Endothelial cell of hepatic sinusoid (primary cell): ENCODE results near the gene FAM24A.
"Not testable (repeated sequence)": the region's sequence is repeated elsewhere in the genome, so short reads cannot be mapped to it uniquely, and the experiment has no call there.

Source experiments
- in situ Hi-C: cut with HindIII; loops from 2 replicates; pipeline ENCODE4 v1.10.0; 2017; ENCODE audit warnings: low sequenced_read_pairs

FAM24A gene, protein sequence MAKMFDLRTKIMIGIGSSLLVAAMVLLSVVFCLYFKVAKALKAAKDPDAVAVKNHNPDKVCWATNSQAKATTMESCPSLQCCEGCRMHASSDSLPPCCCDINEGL

DNA sequence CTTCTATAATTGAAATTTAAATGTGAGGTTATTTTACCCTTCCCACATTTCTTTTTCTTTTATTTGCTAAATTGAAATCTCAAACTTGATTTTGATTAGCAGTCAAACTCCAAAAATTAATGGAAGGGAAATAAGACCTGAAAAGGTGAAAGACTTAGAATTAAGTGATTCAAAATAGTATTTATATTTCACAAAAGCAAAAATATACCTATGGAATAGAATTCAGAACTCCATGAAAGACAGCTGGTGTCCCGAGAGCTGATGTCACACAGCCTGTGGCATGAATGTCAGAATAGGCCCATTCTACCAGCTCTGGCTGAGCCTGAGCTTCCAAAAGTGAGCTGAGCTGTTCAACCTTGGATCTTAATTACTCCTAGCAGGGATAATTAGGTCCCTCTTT is at the start of gene FAM24A:
Gene FAM24A, plus strand, starts transcription at position 301 of the 400 bp plus-strand sequence. CDS start 1,025 bp downstream, outside the sequence.
- in situ Hi-C loops, result no loop called here

DNA sequence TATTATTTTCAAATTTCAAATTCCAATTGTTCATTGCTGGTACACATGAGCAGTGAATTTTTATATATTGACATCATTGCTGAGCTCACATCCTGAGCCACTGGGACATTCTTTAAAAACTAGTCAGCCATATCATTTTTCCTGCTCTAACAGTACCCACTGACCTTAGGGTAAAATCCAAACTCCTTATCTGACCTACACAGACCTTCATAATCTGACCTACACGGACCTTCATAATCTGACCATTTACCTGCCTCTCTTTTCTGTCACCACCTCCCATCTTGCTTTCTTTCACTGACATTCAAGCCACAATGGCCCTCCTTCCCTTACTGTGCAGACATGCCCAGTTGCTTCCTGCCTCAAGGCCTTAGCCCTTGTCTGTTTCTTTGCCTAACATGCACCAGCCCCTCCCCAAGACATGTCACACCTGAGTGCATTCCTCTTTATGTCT is 48.7 kb upstream of the FAM24A start:
- in situ Hi-C loops, result no loop called here

DNA sequence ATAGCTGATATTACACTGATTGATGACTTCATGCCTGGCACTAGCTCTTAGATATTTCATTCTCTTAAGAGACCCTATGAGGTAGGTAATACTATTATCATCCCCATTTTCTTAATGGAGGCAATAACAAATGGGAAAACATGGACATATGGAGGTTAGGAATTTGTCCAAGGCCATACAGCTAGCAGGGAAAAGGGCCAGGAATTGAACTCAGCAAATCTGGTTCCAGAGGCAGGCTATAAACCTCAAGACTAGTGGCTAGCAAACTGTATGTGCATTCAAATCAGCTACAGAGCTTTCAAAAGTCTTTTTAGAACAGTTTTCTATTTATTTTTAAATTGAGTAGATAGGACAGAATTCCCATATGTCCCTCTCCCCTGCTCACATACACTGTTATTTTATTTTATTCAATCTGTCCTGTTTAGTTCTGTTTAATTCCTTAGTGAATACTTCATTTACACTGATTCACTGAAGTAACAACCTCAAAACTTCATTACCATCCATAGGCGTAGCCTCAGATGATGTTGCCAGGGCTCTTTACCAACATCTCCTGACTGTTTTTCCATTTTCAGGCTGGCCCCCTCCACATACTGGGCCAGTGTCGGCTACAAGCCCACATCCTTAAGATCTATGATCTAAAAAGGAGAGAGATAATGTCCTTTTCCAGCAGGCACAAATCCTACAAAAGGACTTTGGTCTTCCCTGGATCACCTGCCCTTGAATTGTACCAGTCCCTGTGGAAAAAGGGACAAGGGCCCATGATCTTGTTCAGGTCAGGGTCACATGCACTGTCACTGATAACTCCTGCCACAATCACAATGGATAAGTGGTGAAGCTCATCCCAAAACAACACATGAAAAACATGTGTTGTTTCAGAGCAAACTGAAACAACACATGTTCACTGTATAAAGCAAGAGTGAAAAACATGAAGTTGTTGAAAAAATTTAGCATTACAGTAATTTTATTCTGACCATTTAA is 46.9 kb upstream of the FAM24A start:
- in situ Hi-C loops, result no loop called here

DNA sequence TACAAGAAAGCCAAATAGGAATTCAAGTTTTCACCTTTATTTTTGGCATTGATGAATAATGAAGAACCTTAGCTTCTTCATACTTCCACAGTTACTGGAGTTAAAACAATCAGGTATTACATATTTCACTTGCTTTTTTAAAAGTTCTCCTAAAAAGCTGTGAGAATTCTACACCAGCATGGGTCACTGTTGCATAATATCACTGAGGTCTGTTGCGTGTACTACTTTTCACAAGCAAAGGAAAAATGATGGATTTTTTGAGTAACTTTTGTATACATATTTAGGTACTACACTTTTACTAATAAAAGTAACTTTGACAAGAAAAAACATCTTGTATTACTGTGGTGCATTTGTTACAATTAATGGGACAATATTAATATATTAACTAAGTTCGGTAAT is 46.2 kb upstream of the FAM24A start:
- in situ Hi-C loops, result no loop called here

DNA sequence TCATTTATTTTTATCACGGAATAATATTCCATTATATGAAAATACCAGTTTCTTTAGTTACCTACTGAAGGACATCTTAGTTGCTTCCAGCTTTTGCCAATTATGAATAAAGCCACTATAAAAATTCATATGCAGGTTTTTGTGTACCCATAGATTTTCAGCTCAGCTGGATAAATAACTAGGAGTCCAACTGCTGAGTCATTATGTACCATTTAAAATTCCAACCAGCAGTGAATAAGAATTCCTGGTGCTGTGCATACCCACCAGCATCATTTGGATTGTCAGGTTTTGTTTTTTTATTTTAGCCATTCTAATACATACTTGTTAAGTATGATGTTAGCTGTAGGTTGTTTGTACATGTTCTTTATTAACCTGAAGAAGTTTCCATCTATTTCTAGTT is 45.5 kb upstream of the FAM24A start:
- in situ Hi-C loops, result no loop called here

DNA sequence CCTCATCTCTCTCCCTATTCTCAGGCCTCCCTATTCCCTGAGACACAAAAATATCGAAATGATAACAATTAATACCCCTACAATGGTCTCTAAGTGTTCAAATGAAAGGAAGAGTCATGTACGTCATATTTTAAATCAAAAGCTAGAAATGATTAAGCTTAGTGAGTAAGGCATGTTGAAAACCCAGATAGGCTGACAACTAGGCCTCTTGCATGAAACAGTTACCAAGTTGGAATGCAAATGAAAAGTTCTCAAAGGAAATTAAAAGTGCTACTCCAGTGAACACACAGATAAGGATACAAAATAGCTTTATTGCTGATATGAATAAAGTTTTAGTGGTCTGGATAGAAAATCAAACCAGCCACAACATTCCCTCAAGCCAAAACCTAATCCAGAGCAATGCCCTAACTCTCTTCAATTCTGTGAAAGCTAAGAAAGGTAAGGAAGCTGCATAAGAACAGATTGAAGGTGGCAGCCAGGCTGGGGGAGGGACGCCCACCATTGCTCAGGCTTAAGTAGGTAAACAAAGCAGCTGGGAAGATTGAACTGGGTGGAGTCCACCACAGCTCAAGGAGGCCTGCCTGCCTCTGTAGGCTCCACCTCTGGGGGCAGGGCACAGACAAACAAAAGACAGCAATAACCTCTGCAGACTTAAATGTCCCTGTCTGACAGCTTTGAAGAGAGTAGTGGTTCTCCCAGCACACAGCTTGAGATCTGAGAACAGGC is 43.5 kb upstream of the FAM24A start:
- in situ Hi-C loops, result not testable (repeated sequence)

DNA sequence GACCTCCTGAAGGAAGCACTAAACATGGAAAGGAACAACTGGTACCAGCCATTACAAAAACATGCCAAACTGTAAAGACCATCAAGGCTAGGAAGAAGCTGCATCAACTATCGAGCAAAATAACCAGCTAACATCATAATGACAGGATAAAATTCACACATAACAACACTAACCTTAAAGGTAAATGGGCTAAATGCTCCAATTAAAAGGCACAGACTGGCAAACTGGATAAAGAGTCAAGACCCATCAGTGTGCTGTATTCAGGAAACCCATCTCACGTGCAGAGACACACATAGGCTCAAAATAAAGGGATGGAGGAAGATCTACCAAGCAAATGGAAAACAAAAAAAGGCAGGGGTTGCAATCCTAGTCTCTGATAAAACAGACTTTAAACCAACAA is 41.6 kb upstream of the FAM24A start:
- in situ Hi-C loops, result not testable (repeated sequence)

DNA sequence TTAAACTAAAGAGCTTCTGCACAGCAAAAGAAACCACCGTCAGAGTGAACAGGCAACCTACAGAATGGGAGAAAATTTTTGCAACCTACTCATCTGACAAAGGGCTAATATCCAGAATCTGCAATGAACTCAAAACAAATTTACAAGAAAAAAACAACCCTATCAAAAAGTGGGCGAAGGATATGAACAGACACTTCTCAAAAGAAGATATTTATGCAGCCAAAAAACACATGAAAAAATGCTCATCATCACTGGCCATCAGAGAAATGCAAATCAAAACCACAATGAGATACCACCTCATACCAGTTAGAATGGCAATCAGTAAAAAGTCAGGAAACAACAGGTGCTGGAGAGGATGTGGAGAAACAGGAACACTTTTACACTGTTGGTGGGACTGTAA is 38.5 kb upstream of the FAM24A start:
- in situ Hi-C loops, result not testable (repeated sequence)

DNA sequence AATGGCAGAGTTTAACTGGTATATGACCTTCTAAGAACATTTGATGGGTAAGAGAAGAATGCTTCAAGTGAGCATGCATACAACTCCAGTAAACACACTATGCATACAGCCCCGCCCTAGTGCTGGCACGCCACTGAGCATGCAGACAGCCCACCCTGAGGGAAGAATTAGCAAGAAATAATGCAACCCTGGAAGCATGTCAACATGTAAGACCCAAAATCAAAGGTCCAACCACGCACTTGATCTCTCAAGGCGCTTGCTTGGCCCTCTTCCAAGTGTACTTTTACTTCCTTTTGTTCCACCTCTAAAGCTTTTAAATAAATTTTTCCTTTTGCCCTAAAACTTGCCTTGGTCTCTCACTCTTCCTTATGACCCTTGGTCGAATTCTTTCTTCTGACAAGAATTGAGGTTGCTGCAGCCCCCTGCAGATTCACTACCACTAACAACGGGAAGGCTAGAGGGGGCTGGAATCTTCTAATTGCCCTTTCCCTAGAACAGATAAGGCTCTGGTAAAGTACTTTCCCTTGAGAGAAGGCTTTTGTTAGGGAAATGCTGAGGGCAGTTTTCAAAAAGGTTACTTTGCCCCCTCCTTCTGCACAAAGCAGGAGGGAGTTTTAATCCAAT is 34.5 kb upstream of the FAM24A start:
- in situ Hi-C loops, result no loop called here

DNA sequence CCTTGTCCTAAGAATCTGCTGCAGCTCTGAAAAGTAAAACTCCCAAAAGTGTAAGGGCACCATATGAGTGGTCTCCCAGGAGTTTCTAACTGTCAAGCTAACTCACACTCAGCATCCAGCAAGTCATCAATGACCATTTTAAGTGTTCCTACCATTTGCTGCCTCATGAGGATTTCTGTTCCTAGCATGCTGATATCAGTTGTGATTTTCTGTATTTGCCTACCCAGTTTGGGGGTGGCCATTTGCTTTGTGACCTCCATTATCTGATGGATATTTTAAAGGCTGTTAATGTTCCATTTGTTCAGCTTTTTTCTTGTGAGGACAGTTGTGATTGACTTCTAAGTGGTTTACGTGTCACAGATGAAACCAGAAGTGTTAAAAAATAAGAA is 33.9 kb upstream of the FAM24A start:
- in situ Hi-C loops, result no loop called here

DNA sequence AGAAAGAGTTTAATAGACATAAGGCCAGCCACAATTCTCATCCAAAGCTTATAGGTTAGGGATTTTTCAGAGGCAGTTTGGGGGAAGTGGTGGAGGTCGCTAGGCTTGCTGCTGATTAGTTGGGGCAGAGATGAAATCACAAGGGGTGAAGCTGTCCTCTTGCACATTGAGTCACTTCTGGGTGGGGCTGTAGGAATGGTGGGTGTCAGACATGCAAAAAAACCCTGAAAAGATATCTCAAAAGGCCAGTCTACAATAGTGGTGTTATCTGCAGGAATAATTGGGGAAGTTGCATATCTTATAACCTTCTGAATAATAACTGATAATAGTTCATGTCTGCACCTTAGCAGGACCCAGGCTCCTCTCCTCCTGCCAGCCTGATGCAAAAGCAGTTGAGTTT is 33.1 kb upstream of the FAM24A start:
- in situ Hi-C loops, result no loop called here

DNA sequence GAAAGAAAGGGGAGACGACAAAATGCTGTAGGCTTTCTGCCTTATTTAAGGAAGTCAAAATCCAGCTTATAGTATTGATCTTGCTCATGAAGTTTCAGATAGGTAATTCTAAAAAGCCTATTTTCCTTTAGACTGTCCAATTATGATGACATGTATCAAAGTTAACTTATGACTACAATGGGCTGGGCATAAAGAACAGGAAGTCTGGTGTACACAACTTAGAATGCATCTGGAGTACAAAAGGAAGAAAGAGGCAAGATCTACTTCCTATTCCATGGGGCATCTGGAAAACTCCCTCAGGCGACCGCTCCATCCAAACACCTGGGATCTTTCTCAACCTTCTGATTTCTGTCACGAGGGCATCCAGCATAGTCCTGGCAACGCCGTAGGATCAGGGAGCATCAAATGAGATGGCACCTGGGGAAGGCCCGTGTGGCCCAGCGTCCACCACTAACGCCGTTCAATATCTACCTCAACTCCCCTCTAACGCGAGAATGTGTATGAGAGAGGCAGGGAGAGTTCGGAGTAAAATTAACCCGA is 31.5 kb upstream of the FAM24A start:
- in situ Hi-C loops, result no loop called here

DNA sequence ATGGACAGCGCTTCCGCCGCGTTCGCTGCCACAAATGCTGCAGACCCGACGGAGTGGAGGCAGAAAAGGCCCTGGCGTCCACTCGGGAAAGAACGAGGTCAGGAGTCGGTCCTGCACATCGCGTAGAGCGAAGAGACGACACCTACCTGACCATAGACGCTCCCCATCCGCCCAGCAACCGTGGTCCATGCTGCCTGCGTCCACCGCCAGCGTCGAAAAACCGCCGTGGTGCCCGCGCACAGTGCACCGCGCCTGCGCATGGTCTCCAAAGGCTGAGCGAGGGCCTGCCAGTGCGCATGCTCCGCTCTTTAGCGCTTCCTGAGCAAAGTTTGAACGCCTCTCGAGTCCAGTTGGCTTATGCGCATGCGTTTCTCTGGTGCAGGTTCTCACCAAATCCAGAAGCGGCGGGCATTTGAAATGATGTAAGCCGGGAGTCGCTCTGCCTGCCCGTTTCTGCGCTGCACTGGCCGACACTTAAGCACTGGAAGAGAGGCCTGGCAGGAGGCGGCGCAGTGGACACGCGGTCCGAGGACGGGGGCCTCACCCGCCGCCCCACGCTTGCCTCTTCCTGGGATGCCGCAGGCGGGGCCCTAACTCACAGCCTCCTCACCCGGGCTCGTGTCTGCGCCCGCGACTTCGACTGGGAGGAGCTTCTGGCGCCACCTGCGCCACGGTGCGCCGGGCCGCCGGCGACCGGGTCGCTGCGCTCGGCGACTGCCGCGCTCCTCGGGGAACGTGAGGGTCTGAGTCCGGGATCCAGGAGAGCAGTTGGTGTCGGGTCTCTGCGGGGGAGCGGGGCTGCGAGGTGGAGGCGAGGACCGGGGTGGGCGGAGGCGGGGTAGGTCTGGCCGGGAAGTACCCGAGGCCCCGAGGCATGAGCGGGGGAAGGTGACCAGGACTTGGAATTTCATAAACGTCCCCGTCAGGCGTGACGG is 30.8 kb upstream of the FAM24A start, which contains the start of gene FAM24B:
Gene FAM24B, minus strand, starts transcription at position 243 of the 935 bp plus-strand sequence. CDS start 29,066 bp downstream, outside the sequence.
- in situ Hi-C loops, result loop anchor here (10.0 kb wide), 1 partner anchor 75 kb away; no protein-coding TSS in a partner anchor

DNA sequence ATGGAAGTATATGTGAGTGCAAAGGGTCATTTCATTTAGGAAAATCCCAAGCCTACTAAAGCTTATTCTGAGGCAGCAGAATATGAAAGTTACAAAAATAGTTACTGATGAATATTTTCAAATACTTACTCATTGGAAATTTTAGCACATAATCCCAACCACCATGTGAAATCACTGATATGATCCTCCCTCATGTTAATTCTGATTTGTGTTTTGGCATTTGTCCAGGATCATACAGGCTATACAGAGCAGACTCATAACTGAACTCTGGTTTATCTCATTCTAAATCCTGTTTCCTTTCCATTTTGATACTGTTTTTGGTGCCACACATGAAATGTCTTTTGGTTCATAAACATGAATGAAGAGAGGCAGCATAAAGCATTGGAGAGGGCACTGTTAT is 27.6 kb upstream of the FAM24A start:
- in situ Hi-C loops, result loop anchor here (10.0 kb wide), 1 partner anchor 78 kb away; no protein-coding TSS in a partner anchor

DNA sequence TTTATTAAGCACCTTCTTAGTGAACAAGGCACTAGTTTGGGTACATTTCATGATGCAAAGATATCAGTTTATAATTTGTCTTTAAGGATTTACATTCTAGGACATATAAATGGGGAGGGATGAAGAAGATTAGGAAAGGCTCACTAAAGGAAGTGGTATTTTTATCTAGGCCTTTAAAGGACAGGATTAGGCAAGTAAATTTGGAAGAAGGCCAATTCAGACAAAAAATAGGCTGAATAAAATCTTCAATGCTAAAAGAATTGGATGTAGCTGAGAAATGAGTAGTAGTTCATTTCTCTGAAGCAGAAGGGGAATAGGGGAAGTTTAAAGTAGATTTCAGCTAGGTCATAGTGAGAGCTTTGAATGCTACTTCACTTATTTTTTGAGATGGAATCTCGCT is 26.2 kb upstream of the FAM24A start:
- in situ Hi-C loops, result loop anchor here (10.0 kb wide), 1 partner anchor 79 kb away; no protein-coding TSS in a partner anchor

DNA sequence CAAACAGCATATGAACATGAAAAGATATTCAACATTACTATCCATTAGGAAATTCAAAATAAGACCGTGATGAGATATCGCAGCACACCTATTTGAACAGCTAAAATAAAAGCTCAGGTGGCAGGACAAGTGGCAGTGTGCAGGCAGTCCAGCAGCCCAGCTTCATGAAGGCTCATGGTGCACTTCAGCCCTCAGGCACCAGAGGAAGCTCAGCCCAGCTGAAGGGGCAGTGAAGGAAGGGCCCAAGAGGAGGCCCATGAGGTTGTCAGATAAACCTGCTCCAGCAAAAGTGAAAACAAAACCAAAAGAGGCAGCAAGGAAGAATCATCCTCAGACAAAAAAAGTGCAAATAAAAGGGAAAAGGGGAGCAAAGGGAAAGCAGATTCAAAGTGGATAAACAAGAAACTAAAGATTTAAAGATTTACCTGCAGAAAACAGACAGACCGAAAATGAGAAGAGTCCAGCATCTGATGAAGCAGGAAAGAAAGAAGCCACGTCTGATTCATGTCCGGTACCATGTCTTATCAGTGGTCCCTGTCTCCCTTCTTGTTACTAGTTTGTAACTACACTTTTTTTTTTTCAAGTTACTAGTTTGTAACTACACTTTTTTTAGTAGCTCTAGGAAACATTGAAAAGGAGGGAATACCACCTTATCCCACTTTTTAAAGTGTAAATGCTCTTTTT is 16.0 kb upstream of the FAM24A start:
- in situ Hi-C loops, result no loop called here

DNA sequence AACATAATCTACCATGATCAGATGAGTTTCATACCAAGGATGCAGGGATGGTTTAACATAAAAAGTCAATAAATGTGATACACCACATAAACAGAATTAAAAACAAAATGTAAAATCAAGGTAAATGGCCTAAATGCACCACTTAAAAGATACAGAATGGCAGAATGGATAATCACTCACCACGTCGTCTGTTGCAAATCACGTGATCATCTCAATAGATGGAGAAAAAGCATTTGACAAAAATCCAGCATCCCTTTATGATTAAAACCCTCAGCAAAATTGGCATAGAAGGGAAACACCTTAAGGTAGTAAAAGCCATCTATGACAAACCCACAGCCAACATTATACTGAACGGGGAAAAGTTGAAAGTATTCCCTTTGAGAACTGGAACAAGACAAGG is 6.5 kb upstream of the FAM24A start:
- in situ Hi-C loops, result not testable (repeated sequence)

DNA sequence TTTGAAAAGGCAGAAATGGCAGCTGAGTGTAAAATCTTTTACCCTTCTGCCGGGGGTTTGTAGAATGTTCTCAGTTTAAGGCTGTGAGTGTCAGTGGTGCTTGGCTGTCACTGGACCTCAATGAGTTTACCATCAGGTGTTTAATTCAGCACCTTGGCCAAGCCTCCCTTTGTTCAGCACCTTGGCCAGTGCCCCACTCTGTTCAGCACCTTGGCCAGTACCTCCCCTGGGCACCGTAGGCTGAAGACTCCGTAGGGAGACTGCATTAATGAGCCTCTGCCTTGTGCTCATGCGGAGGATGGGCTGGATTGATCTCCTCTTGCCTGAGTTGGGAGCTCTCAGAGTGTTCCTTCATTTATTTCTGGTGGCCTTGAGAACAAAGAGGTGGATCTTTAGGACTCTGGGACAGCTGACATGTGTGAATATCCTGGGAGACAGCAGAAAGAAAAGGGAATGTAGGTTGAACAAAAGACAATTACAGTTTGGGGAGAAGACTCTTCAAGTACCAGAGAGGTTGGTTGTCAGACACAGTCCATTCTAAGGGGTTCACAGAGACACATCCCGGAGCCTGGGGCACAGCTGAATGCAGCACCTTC is 1.6 kb downstream of the FAM24A start:
- in situ Hi-C loops, result no loop called here
